ENCODE data around the gene SNX1. TPM values are rescaled to one million over a fixed set of nuclear protein-coding genes. Genes with fewer than 3 reads are reported as not detected.

Gene SNX1
- total and polyA plus RNA-seq, 2 of the 13 experiments (the other 11 are each of a cell fraction or from before 2014, with no cell fraction given) = 29.3 to 60.1 TPM

DNA sequence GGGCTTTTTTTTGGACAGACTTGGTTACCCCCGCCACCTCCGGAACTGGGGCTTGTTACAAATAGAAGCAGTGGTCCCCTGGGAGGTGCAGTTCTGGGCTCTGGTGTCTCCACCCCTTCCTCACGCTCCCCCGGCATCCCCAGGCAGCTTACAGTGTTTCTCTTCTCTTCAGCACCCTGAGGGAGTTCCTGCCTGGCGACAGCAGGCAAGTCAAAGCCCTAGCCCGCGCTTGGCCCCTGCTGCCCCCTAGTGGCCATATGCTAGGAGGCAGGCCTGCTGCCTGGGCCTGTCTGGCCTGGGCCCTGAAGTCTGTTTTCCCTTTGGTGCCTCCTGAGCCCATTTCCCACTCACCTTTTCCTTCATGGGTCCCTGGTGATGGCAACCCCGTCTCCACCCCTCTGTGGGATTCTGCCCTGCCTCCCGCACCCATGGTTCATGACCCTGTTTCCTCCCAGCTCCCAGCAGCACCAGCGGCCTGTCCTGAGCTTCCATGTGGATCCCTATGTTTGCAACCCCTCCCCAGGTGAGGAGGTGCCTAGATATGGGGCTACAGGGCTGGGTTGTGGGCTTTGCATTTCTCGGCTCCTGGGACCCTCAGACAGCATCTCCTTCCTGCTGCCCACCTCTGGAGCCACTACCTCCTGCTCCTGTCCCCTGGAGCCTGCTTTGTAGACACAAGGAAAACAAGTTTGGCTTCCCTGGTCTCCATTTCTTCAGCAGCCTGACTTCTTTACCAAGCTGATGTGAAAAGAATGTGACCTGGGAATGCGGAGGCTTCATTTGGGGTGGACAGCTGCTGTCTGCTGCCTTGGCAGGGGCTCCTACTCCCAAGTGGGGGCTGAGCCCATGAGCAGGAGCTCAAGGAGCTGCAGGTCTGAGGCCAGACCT lies 57.9 kb downstream of the SNX1 start (continued):
- TF ChIP-seq HNF4G (IDR thresholded peaks at IDR 0.05; ENCODE audit: borderline replicate concordance, low read depth, low read length) (no peak), HNF4G (CRISPR knock-in tag; IDR thresholded peaks at IDR 0.05; ENCODE audit: borderline replicate concordance, low read depth) (no peak), SPEN (CRISPR knock-in tag; IDR thresholded peaks at IDR 0.05; ENCODE audit: low read depth) (no peak), HMG20B (CRISPR knock-in tag; conservative IDR thresholded peaks at IDR 0.05) (no peak), ZNF792 (CRISPR knock-in tag; IDR thresholded peaks at IDR 0.05) (no peak), ISL2 (CRISPR knock-in tag; IDR thresholded peaks at IDR 0.05) (peak; percentile 34; the same call in 1 of the 2 replicates), RBFOX2 (IDR thresholded peaks at IDR 0.05; ENCODE audit: low read depth, low read length) (peak; percentile 75), NFKBIZ (CRISPR knock-in tag; IDR thresholded peaks at IDR 0.05) (peak; percentile 32; the same call in 1 of the 2 replicates), NFIB (CRISPR knock-in tag; IDR thresholded peaks at IDR 0.05; ENCODE audit: borderline replicate concordance) (0 out of 2 replicates have a peak, but pooled peaks have one; percentile 80), YY1 (IDR thresholded peaks at IDR 0.05; ENCODE audit: insufficient read depth, insufficient replicate concordance, low read depth, low read length) (no peak), KDM5B (CRISPR knock-in tag; IDR thresholded peaks at IDR 0.05; ENCODE audit: borderline replicate concordance) (peak; percentile 48; the same call in 1 of the 2 replicates), ZNF773 (CRISPR knock-in tag; IDR thresholded peaks at IDR 0.05; ENCODE audit: borderline replicate concordance) (no peak), ZNF572 (CRISPR knock-in tag; IDR thresholded peaks at IDR 0.05) (0 out of 2 replicates have a peak, but pooled peaks have one; percentile 64), ZNF335 (CRISPR knock-in tag; IDR thresholded peaks at IDR 0.05) (peak; percentile 63; the same call in 1 of the 2 replicates), ZMAT3 (CRISPR knock-in tag; conservative IDR thresholded peaks at IDR 0.05) (no peak), GATAD2A (CRISPR knock-in tag; IDR thresholded peaks at IDR 0.05) (peak; percentile 41; the same call in 1 of the 2 replicates), HDAC1 (CRISPR knock-in tag; IDR thresholded peaks at IDR 0.05) (0 out of 2 replicates have a peak, but pooled peaks have one; percentile 10)
- TF ChIP-seq, protein P1, sequence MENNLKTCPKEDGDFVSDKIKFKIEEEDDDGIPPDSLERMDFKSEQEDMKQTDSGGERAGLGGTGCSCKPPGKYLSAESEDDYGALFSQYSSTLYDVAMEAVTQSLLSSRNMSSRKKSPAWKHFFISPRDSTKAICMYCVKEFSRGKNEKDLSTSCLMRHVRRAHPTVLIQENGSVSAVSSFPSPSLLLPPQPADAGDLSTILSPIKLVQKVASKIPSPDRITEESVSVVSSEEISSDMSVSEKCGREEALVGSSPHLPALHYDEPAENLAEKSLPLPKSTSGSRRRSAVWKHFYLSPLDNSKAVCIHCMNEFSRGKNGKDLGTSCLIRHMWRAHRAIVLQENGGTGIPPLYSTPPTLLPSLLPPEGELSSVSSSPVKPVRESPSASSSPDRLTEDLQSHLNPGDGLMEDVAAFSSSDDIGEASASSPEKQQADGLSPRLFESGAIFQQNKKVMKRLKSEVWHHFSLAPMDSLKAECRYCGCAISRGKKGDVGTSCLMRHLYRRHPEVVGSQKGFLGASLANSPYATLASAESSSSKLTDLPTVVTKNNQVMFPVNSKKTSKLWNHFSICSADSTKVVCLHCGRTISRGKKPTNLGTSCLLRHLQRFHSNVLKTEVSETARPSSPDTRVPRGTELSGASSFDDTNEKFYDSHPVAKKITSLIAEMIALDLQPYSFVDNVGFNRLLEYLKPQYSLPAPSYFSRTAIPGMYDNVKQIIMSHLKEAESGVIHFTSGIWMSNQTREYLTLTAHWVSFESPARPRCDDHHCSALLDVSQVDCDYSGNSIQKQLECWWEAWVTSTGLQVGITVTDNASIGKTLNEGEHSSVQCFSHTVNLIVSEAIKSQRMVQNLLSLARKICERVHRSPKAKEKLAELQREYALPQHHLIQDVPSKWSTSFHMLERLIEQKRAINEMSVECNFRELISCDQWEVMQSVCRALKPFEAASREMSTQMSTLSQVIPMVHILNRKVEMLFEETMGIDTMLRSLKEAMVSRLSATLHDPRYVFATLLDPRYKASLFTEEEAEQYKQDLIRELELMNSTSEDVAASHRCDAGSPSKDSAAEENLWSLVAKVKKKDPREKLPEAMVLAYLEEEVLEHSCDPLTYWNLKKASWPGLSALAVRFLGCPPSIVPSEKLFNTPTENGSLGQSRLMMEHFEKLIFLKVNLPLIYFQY (CRISPR knock-in tag; IDR thresholded peaks at IDR 0.05; ENCODE audit: borderline replicate concordance) = peak; percentile 33; the same call in 1 of the 2 replicates
- TF ChIP-seq, protein P2, sequence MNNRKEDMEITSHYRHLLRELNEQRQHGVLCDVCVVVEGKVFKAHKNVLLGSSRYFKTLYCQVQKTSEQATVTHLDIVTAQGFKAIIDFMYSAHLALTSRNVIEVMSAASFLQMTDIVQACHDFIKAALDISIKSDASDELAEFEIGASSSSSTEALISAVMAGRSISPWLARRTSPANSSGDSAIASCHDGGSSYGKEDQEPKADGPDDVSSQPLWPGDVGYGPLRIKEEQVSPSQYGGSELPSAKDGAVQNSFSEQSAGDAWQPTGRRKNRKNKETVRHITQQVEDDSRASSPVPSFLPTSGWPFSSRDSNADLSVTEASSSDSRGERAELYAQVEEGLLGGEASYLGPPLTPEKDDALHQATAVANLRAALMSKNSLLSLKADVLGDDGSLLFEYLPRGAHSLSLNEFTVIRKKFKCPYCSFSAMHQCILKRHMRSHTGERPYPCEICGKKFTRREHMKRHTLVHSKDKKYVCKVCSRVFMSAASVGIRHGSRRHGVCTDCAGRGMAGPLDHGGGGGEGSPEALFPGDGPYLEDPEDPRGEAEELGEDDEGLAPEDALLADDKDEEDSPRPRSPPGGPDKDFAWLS (CRISPR knock-in tag; IDR thresholded peaks at IDR 0.05; ENCODE audit: borderline replicate concordance) = no peak
- TF ChIP-seq, protein P3, sequence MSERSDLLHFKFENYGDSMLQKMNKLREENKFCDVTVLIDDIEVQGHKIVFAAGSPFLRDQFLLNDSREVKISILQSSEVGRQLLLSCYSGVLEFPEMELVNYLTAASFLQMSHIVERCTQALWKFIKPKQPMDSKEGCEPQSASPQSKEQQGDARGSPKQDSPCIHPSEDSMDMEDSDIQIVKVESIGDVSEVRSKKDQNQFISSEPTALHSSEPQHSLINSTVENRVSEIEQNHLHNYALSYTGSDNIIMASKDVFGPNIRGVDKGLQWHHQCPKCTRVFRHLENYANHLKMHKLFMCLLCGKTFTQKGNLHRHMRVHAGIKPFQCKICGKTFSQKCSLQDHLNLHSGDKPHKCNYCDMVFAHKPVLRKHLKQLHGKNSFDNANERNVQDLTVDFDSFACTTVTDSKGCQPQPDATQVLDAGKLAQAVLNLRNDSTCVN (CRISPR knock-in tag; IDR thresholded peaks at IDR 0.05; ENCODE audit: borderline replicate concordance) = peak; percentile 69; the same call in 1 of the 2 replicates
- TF ChIP-seq, protein P4, sequence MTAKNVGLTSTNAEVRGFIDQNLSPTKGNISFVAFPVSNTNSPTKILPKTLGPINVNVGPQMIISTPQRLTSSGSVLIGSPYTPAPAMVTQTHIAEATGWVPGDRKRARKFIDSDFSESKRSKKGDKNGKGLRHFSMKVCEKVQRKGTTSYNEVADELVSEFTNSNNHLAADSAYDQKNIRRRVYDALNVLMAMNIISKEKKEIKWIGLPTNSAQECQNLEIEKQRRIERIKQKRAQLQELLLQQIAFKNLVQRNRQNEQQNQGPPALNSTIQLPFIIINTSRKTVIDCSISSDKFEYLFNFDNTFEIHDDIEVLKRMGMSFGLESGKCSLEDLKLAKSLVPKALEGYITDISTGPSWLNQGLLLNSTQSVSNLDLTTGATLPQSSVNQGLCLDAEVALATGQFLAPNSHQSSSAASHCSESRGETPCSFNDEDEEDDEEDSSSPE (CRISPR knock-in tag; IDR thresholded peaks at IDR 0.05) = peak; percentile 33; the same call in 1 of the 2 replicates

Data from HepG2 (cell line).